Heart right ventricle (tissue), 16 donors: Measurements from ENCODE around the gene ATXN7L1. TPM values are rescaled to one million over a fixed set of nuclear protein-coding genes. Genes with fewer than 3 reads are reported as not detected.

Experiments used
- ATAC-seq, 8 donors: fragments of 200-7000 bp; cut with Tn5 transposase; one replicate each; pipeline ENCODE4 v1.9.1; 2020; ENCODE audit warnings: mild to moderate bottlenecking in 8 of 8, moderate library complexity in 8 of 8, moderate number of reproducible peaks in 1 of 8
- DNase-seq, 2 donors: peaks; one replicate each; pipeline ENCODE4 v3.0.0-alpha.2; 2020
- H3K27ac ChIP-seq, 10 donors: fragments of 200-600 bp; sonication (generic) in 2 of 10; one replicate each; pipeline versions ENCODE4 v1.5.0 to v1.8.0; 2020 to 2022; ENCODE audit warnings: mild to moderate bottlenecking in 3 of 10
- H3K27me3 ChIP-seq, 7 donors: fragments of 200-600 bp; one replicate each; pipeline ENCODE4 v1.8.0; 2021 to 2022; ENCODE audit warnings: mild to moderate bottlenecking in 2 of 7
- H3K36me3 ChIP-seq, 9 donors: fragments of 200-600 bp; sonication (generic) in 1 of 9; one replicate each; pipeline versions ENCODE4 v1.5.0 to v1.8.0; 2020 to 2022; ENCODE audit warnings: mild to moderate bottlenecking in 2 of 9
- H3K4me1 ChIP-seq, 9 donors: fragments of 200-600 bp; sonication (generic) in 1 of 9; one replicate each; pipeline versions ENCODE4 v1.5.0 to v1.8.0; 2020 to 2022; ENCODE audit warnings: mild to moderate bottlenecking in 4 of 9
- H3K4me3 ChIP-seq, 10 donors: fragments of 200-600 bp; sonication (generic) in 2 of 10; one replicate each; pipeline versions ENCODE4 v1.5.0 to v1.8.0; 2020 to 2022; ENCODE audit warnings: mild to moderate bottlenecking in 7 of 10, moderate library complexity in 2 of 10
- H3K9me3 ChIP-seq, 11 donors: fragments of 200-600 bp in 10 of 11; sonication (generic) in 2 of 11; one replicate each; pipeline versions ENCODE4 v1.5.0 to v1.8.0; 2013 to 2022; ENCODE audit warnings: mild to moderate bottlenecking in 2 of 11, control low read depth in 1 of 11, moderate library complexity in 1 of 11
- CTCF ChIP-seq, 9 donors: fragments of 200-600 bp; sonication (generic) in 2 of 9; IDR thresholded peaks; one replicate each; pipeline versions ENCODE4 v1.5.0 to v1.8.0; 2021 to 2022; ENCODE audit warnings: antibody characterized with exemption in 9 of 9, mild to moderate bottlenecking in 5 of 9, moderate library complexity in 1 of 9
- WGBS, 2 donors: extraction: QIAGEN DNeasy Blood & Tissue Kit; methylation state at CpG; one replicate each; pipeline ENCODE4 v1.1.7; 2013; ENCODE audit warnings: inconsistent platforms in 1 of 2; 5-methylcytosine and 5-hydroxymethylcytosine counted together
- intact Hi-C, 10 donors: fragments of 100-400 bp; cut with DNase I; formaldehyde crosslinking; loops; one replicate each; pipeline versions ENCODE4 v1.11.1 to v1.14.2; 2022
- polyA plus RNA-seq, 2 donors: library from polyadenylated mRNA; stranded (reverse); fragments of 200-250 nt; gene quantifications; one replicate each; pipeline ENCODE4 v1.2.3, GENCODE V29; 2013
- total RNA-seq, 10 donors: library from RNA; stranded (reverse); fragmentation: NEBNext Ultra II Directional in 3 of 10; extraction: Animal tissue kit (Norgen Biotek cat#: 25700) in 3 of 10; gene quantifications; one replicate each; pipeline versions ENCODE4 v1.2.1 to v1.2.4, GENCODE V29; 2021 to 2023
- donor health status: Arrhythmogenic right ventricular cardiomyopathy.
- donor health status: ischemic (EF 13 %, LVEDD 7.1; RV severe dilation, severe dysfunction).
- donor health status: healthy with polysubstance abuse.
- donor health status: DM: no; HTN: yes; CAD: no.
- donor health status: DM: no; HTN: no; CAD: no.
- donor health status: ischemic (EF 25% LVEDD 6.9; RV normal size, moderate dysfunction).
- donor health status: ischemic (EF 25% LVEDD 5.7; RV mildly dilated, moderate dysfunction).
- donor health status: healthy.
- donor health status: DM: yes; HTN: yes; CAD: no.
- donor health status: Ischemic cardiomyopathy.
- donor health status: ischemic (EF 35%, LVEDD 5.7; RV mildly dilated, moderate dysfunction).
- donor health status: nonischemic (EF 11% LVEDD 7.7; RV severe dilation, severe dysfunction).
- donor health status: DM: yes; HTN: yes; CAD: no.
- donor health status: PGD.
- donor health status: ischemic (EF 29% LVEDD 5.4; RV normal size, mild dysfunction).
- donor health status: nonischemic (EF 23%, LVEDD 6.1; RV moderate dilation, normal function).

The ATXN7L1 gene
- total and polyA plus RNA-seq, 12 donors = 1.7 to 7.2 (median 5.4) TPM

- Histone ChIP-seq H3K27ac (no peak overlapping the region), H3K4me3 (no peak overlapping the region), H3K4me1 (peaks cover 0 to 38% (median 4%) of the 10 kb centered on the region in 9 donors), H3K9me3 (no peaks in the 10 kb centered on the region), H3K27me3 (no peaks in the 10 kb centered on the region), H3K36me3 (no peaks in the 10 kb centered on the region)
- DNase-seq (peak in 1 of 2 donors; percentile 18), ATAC-seq (peak in 2 of 8 donors; percentile 24 to 28)
- no peak for TF ChIP-seq CTCF (IDR thresholded peaks at IDR 0.05)
- WGBS, 2 donors = 78 to 79% methylated on average over 11 of the region's 11 CpGs
- intact Hi-C loops = no loop called here
Measured at GRCh38 chr7:105805447-105806019, 70.9 kb downstream of the ATXN7L1 start.

- Histone ChIP-seq H3K4me3 (no peak overlapping the region), H3K27ac (no peak overlapping the region), H3K27me3 (no peaks in the 10 kb centered on the region), H3K4me1 (peaks cover 0 to 30% (median 20%) of the 10 kb centered on the region in 9 donors), H3K36me3 (no peaks in the 10 kb centered on the region), H3K9me3 (no peaks in the 10 kb centered on the region)
- intact Hi-C loops = no loop called here
- TF ChIP-seq CTCF (IDR thresholded peaks at IDR 0.05) = no peak
- DNase-seq = no peak
- ATAC-seq = no peak
- 89 to 92% methylated on average over 2 of the region's 2 CpGs for WGBS, 2 donors
Measured at GRCh38 chr7:105803429-105803736, 73.0 kb downstream of the ATXN7L1 start.

GRCh38 chr7:105802604-105803428, 73.6 kb downstream of the ATXN7L1 start:
- intact Hi-C loops = no loop called here
- DNase-seq = no peak
- no peak overlapping the region for H3K27ac ChIP-seq
- H3K36me3 ChIP-seq = no peaks in the 10 kb centered on the region
- H3K4me1 ChIP-seq = peaks cover 0 to 27% (median 20%) of the 10 kb centered on the region in 9 donors
- no peak for ATAC-seq
- H3K4me3 ChIP-seq = no peak overlapping the region
- no peaks in the 10 kb centered on the region for H3K27me3 ChIP-seq
- 94 to 95% methylated on average over 7 of the region's 7 CpGs for WGBS, 2 donors
- TF ChIP-seq CTCF (IDR thresholded peaks at IDR 0.05) = no peak
- no peaks in the 10 kb centered on the region for H3K9me3 ChIP-seq

GRCh38 chr7:105800849-105801534, 75.4 kb downstream of the ATXN7L1 start:
- H3K4me1 ChIP-seq = peaks cover 0 to 24% (median 15%) of the 10 kb centered on the region in 9 donors
- H3K4me3 ChIP-seq = no peak overlapping the region
- no peaks in the 10 kb centered on the region for H3K27me3 ChIP-seq
- intact Hi-C loops = no loop called here
- ATAC-seq (no peak), DNase-seq (no peak)
- 88 to 90% methylated on average over 6 of the region's 6 CpGs for WGBS, 2 donors
- no peak for TF ChIP-seq CTCF (IDR thresholded peaks at IDR 0.05)
- no peaks in the 10 kb centered on the region for H3K9me3 ChIP-seq
- no peak overlapping the region for H3K27ac ChIP-seq
- H3K36me3 ChIP-seq = no peaks in the 10 kb centered on the region
